ENCODE results near the gene DLK2.

The DLK2 gene

GRCh38 chr6:43434943-43435342, 20.4 kb downstream of the DLK2 start:
- Histone ChIP-seq H3K36me3 (ENCODE audit: control insufficient read depth, low read length) (peaks cover 49% of the 10 kb centered on the region), H3K4me3 (ENCODE audit: low read length) (no peak overlapping the region), H3K27me3 (ENCODE audit: control insufficient read depth, low read length) (no peaks in the 10 kb centered on the region), H3K9me3 (ENCODE audit: control insufficient read depth, insufficient read depth, low read length) (no peaks in the 10 kb centered on the region), H3K4me2 (ENCODE audit: low read length) (no peak overlapping the region), H3K4me1 (ENCODE audit: control insufficient read depth, low read length) (no peaks in the 10 kb centered on the region), H3F3A (ENCODE audit: control insufficient read depth, insufficient read depth) (no peaks in the 10 kb centered on the region), H3K27ac (ENCODE audit: low read depth, low read length) (no peak overlapping the region), H4K20me1 (ENCODE audit: control insufficient read depth, insufficient read depth, low read depth, low read length) (no peaks in the 10 kb centered on the region), H3K9me2 (replicated peaks; ENCODE audit: control insufficient read depth, low read length) (no peaks in the 10 kb centered on the region), H3K79me2 (ENCODE audit: control insufficient read depth, low read length) (peaks cover 6% of the 10 kb centered on the region)
- TF ChIP-seq EZH2phosphoT487 (IDR thresholded peaks at IDR 0.05; ENCODE audit: borderline replicate concordance, low read length) (no peak), CTCF (IDR thresholded peaks at IDR 0.05; ENCODE audit: low read depth, low read length, poor library complexity, severe bottlenecking) (no peak)

DNA sequence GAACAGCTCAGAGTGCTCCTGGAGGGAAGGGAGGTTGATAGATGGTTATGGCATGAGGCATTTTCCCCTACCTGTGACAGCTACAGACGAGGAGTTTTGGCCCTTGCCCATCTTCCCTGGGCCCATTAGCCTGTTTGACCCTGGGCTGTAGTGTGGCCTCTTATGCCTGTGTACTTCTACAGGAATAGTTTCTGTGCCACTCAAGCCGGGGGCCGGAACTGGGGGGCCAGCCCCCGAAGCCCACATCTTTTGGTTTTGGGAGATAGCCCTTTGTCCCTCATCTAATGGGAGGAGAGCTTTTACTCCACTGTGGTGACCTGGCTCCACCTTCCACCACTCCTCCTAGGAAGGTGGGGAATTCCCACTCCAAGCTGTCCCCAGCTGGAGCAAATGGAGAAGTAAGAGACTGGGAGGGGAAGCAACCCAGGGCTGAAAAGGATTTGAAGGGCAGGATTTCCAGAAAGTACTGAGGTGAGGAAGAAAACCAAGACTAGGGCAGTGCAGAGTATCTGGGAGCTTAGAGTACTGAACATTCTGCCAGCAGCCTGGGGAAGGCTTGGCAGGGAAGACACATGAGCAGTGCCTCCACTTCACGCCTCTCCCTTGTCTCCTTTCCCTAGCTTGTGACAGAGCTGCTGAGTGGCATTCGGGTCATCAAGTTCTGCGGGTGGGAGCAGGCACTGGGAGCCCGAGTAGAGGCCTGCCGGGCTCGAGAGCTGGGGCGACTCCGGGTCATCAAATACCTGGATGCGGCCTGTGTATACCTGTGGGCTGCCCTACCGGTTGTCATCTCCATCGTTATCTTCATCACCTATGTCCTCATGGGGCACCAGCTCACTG, 21.1 kb downstream of the DLK2 start:
- H3K79me2 ChIP-seq (ENCODE audit: control insufficient read depth, low read length) = peaks cover 12% of the 10 kb centered on the region
- H3K4me3 ChIP-seq (ENCODE audit: low read length) = no peak overlapping the region
- H3K27ac ChIP-seq (ENCODE audit: low read depth, low read length) = no peak overlapping the region
- no peaks in the 10 kb centered on the region for H3K9me3 ChIP-seq (ENCODE audit: control insufficient read depth, insufficient read depth, low read length)
- peaks cover 3% of the 10 kb centered on the region; the same call in 1 of the 2 replicates for H3K4me1 ChIP-seq (ENCODE audit: control insufficient read depth, low read length)
- no peaks in the 10 kb centered on the region for H3K27me3 ChIP-seq (ENCODE audit: control insufficient read depth, low read length)
- no peak for TF ChIP-seq CTCF (IDR thresholded peaks at IDR 0.05; ENCODE audit: low read depth, low read length, poor library complexity, severe bottlenecking)
- no peak for TF ChIP-seq EZH2phosphoT487 (IDR thresholded peaks at IDR 0.05; ENCODE audit: borderline replicate concordance, low read length)
- no peaks in the 10 kb centered on the region for H3F3A ChIP-seq (ENCODE audit: control insufficient read depth, insufficient read depth)
- H3K9me2 ChIP-seq (replicated peaks; ENCODE audit: control insufficient read depth, low read length) = no peaks in the 10 kb centered on the region
- H3K36me3 ChIP-seq (ENCODE audit: control insufficient read depth, low read length) = peaks cover 49% of the 10 kb centered on the region
- no peak overlapping the region for H3K4me2 ChIP-seq (ENCODE audit: low read length)
- no peaks in the 10 kb centered on the region for H4K20me1 ChIP-seq (ENCODE audit: control insufficient read depth, insufficient read depth, low read depth, low read length)

DNA sequence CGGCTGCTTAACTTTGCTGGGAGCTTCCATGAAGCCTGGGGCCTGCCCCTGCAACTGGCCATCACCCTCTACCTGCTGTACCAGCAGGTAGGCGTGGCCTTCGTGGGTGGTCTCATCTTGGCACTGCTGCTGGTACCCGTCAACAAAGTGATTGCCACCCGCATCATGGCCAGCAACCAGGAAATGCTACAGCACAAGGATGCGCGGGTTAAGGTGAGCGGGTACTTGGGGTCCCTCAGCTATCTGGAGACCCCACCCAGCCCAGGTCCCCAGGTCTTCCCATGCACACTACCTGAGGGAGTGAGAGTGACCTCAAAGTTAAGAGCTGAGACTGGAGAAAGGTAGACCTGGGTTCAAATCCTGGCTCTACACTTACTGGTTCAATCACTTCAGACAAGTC, 22.2 kb downstream of the DLK2 start:
- H3K27ac ChIP-seq (ENCODE audit: low read depth, low read length) = no peak overlapping the region
- H3K27me3 ChIP-seq (ENCODE audit: control insufficient read depth, low read length) = no peaks in the 10 kb centered on the region
- no peak for TF ChIP-seq CTCF (IDR thresholded peaks at IDR 0.05; ENCODE audit: low read depth, low read length, poor library complexity, severe bottlenecking)
- no peak for TF ChIP-seq EZH2phosphoT487 (IDR thresholded peaks at IDR 0.05; ENCODE audit: borderline replicate concordance, low read length)
- H3K9me3 ChIP-seq (ENCODE audit: control insufficient read depth, insufficient read depth, low read length) = no peaks in the 10 kb centered on the region
- H4K20me1 ChIP-seq (ENCODE audit: control insufficient read depth, insufficient read depth, low read depth, low read length) = no peaks in the 10 kb centered on the region
- no peak overlapping the region for H3K4me3 ChIP-seq (ENCODE audit: low read length)
- H3K4me2 ChIP-seq (ENCODE audit: low read length) = no peak overlapping the region
- no peaks in the 10 kb centered on the region for H3K9me2 ChIP-seq (replicated peaks; ENCODE audit: control insufficient read depth, low read length)
- H3F3A ChIP-seq (ENCODE audit: control insufficient read depth, insufficient read depth) = no peaks in the 10 kb centered on the region
- peaks cover 12% of the 10 kb centered on the region for H3K4me1 ChIP-seq (ENCODE audit: control insufficient read depth, low read length)
- H3K79me2 ChIP-seq (ENCODE audit: control insufficient read depth, low read length) = peaks cover 21% of the 10 kb centered on the region
- peaks cover 45% of the 10 kb centered on the region for H3K36me3 ChIP-seq (ENCODE audit: control insufficient read depth, low read length)
